Neural progenitor cell (in vitro differentiated cells): ENCODE results near the gene ACP3.

Experiments used
- EZH2 ChIP-seq: fragments of 200-600 bp; sonication (generic); IDR thresholded peaks from 2 replicates; pipeline ENCODE4 v1.6.1; 2017; ENCODE audit warnings: antibody characterized with exemption, mild to moderate bottlenecking, moderate library complexity
- TF ChIP-seq, protein P1 (sequence below): fragments of 200-600 bp; sonication (generic); IDR thresholded peaks from 2 replicates; pipeline ENCODE4 v1.5.1; 2017; ENCODE audit warnings: antibody characterized with exemption, mild to moderate bottlenecking

DNA sequence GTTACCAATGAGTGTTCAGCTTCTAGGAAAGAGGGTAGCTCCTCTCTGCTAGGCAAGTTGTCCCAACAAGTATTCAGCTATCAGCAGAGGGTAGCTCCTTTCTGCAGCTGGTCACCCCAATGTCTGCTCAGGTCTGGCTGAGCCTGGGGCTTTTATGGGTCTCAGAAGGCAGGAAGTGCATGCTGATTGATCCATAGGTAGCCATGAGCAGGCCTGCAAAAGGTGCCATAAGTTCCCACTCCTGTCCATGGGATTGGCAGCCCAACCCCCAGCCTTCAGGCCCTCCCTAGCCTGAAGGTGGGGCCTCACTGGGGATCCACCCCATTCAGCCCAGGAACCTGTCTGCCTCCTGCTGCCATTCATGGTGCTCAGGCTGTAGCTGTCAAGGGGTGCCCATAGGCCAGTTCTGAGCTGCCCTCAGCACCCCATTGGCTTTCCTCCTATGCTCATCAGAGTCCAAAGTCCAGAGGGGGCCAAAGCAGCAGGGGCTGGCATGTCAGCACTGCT is 65.5 kb downstream of the ACP3 start:
- TF ChIP-seq, protein P1, sequence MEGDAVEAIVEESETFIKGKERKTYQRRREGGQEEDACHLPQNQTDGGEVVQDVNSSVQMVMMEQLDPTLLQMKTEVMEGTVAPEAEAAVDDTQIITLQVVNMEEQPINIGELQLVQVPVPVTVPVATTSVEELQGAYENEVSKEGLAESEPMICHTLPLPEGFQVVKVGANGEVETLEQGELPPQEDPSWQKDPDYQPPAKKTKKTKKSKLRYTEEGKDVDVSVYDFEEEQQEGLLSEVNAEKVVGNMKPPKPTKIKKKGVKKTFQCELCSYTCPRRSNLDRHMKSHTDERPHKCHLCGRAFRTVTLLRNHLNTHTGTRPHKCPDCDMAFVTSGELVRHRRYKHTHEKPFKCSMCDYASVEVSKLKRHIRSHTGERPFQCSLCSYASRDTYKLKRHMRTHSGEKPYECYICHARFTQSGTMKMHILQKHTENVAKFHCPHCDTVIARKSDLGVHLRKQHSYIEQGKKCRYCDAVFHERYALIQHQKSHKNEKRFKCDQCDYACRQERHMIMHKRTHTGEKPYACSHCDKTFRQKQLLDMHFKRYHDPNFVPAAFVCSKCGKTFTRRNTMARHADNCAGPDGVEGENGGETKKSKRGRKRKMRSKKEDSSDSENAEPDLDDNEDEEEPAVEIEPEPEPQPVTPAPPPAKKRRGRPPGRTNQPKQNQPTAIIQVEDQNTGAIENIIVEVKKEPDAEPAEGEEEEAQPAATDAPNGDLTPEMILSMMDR, result no peak
- TF ChIP-seq EZH2, result no peak
